ENCODE measurements around the gene SIL1.

GRCh38 chr5:138960145-138960692 lies 237.9 kb downstream of the SIL1 start:
- no peak for TF ChIP-seq MAX (IDR thresholded peaks at IDR 0.05)
- TF ChIP-seq YY1 (IDR thresholded peaks at IDR 0.05; ENCODE audit: low read depth) = no peak
- no peak for TF ChIP-seq CEBPB (IDR thresholded peaks at IDR 0.05)
- TF ChIP-seq TAF1 (IDR thresholded peaks at IDR 0.05; ENCODE audit: low read depth) = no peak
- TF ChIP-seq EP300 (IDR thresholded peaks at IDR 0.05; ENCODE audit: borderline replicate concordance) = no peak
